HL-60 (cell line): Measurements from ENCODE around the gene TAL2.

Experiments
- DNase-seq, 2 experiments: peaks; one replicate each; pipeline ENCODE4 v3.0.0-alpha.2; 2010 to 2020; ENCODE audit warnings: low read depth in 1 of 2, low spot score in 1 of 2
- H3K27ac ChIP-seq: fragments of 250-450 bp; sonication (Bioruptor Pico); replicated peaks from 2 replicates; pipeline ENCODE4 v1.5.1; 2020; ENCODE audit warnings: mild to moderate bottlenecking, moderate library complexity
- H3K27me3 ChIP-seq: fragments of 250-450 bp; sonication (Bioruptor Pico); 2 replicates; pipeline ENCODE4 v1.5.1; 2021; ENCODE audit warnings: mild to moderate bottlenecking, moderate library complexity; ENCODE audit not compliant: insufficient read depth, poor library complexity, severe bottlenecking
- H3K4me3 ChIP-seq: replicated peaks from 2 replicates; pipeline ENCODE4 v1.5.1; 2011; ENCODE audit warnings: mild to moderate bottlenecking, control low read depth, low read length; ENCODE audit not compliant: insufficient read depth
- CTCF ChIP-seq: IDR thresholded peaks from one replicate; pipeline ENCODE4 v1.5.1; 2011; ENCODE audit warnings: low read length, control low read depth, inconsistent platforms; ENCODE audit not compliant: insufficient read depth
- GABPA ChIP-seq: IDR thresholded peaks from 2 replicates; pipeline ENCODE4 v1.6.1; 2012; ENCODE audit warnings: low read depth
- POLR2AphosphoS5 ChIP-seq: IDR thresholded peaks from 2 replicates; pipeline ENCODE4 v1.6.1; 2012; ENCODE audit warnings: low read depth
- REST ChIP-seq: IDR thresholded peaks from 2 replicates; pipeline ENCODE4 v1.6.1; 2012; ENCODE audit warnings: low read depth; ENCODE audit not compliant: insufficient replicate concordance
- SPI1 ChIP-seq: IDR thresholded peaks from 2 replicates; pipeline ENCODE4 v1.6.1; 2012; ENCODE audit warnings: low read depth, mild to moderate bottlenecking, borderline replicate concordance

The TAL2 gene

GRCh38 chr9:105690742-105691141, 28.5 kb downstream of the TAL2 start:
- H3K4me3 ChIP-seq, result no peak overlapping the region
- H3K27ac ChIP-seq, result no peak overlapping the region
- DNase-seq, result no peak
- H3K27me3 ChIP-seq, result no peaks in the 10 kb centered on the region
- TF ChIP-seq REST, result no peak
- no peak for TF ChIP-seq GABPA
- no peak for TF ChIP-seq POLR2AphosphoS5
- no peak for TF ChIP-seq SPI1
- TF ChIP-seq CTCF, result no peak

- H3K27me3 ChIP-seq, result no peaks in the 10 kb centered on the region
- TF ChIP-seq POLR2AphosphoS5 (no peak), GABPA (no peak), SPI1 (peak; percentile 72), CTCF (no peak), REST (no peak)
- H3K27ac ChIP-seq, result peak overlapping the region; percentile 38
- DNase-seq, result peak in 1 of 2 experiments; percentile 45
- H3K4me3 ChIP-seq, result peak overlapping the region; percentile 84
These were observed 31.4 kb downstream of the TAL2 start for GRCh38 chr9:105693435-105694189.

- TF ChIP-seq CTCF, result no peak
- TF ChIP-seq SPI1, result no peak
- TF ChIP-seq REST, result no peak
- no peak for TF ChIP-seq GABPA
These were observed 32.1 kb downstream of the TAL2 start, which contains the start of gene TMEM38B for GRCh38 chr9:105694190-105694847. Gene TMEM38B, plus strand, starts transcription at chr9:105694541. Its CDS starts 120 bp downstream, at chr9:105694661.

More at GRCh38 chr9:105694190-105694847, 32.1 kb downstream of the TAL2 start, which contains the start of gene TMEM38B:
- Histone ChIP-seq H3K4me3 (peak within 1 kb of the TSS; percentile 84), H3K27me3 (no peaks in the 10 kb centered on the region), H3K27ac (peak within 1 kb of the TSS; percentile 76)
- DNase-seq, result peak; percentile 46 to 62
